HCT116 (cell line): Measurements from ENCODE around the gene MAP4K2. TPM values are rescaled to one million over a fixed set of nuclear protein-coding genes. Genes with fewer than 3 reads are reported as not detected.

Source experiments
- ATAC-seq: fragments of 200-7000 bp; cut with Tn5 transposase; 2 replicates; pipeline ENCODE4 v1.9.1; 2020; ENCODE audit warnings: mild to moderate bottlenecking, moderate library complexity
- BruUV-seq: library from RNA; stranded (reverse); fragments of 400-500 nt; replicated peaks from 2 replicates; lab custom pipeline; 2021; lab: Mats Ljungman, UMichigan
- CTCF ChIA-PET: fragments of 300-600 bp; sonication (Branson Sonifier 250); formaldehyde crosslinking; loops from one replicate; lab custom pipeline; 2021; ENCODE audit warnings: antibody characterized with exemption; lab: Charles Lee
- POLR2A ChIA-PET: fragments of 300-600, 350-600 bp; sonication (Branson Sonifier 250); formaldehyde crosslinking; loops from one replicate; lab custom pipeline; 2021; ENCODE audit warnings: antibody characterized with exemption; lab: Charles Lee
- RAD21 ChIA-PET, 2 experiments: fragments of 300-600 bp; sonication (Branson Sonifier 250); formaldehyde crosslinking; loops; one replicate each; lab custom pipeline; 2023; ENCODE audit warnings: low total read pairs in 2 of 2; ENCODE audit not compliant: uncharacterized antibody in 2 of 2, unreplicated experiment in 2 of 2, low non-redundant PET in 1 of 2; lab: Charles Lee
- DNase-seq: peaks from one replicate; pipeline ENCODE4 v3.0.0-alpha.2; 2010; ENCODE audit warnings: low read depth, low spot score
- H2AFZ ChIP-seq: fragments of 200-600 bp; shearing (Covaris generic), sonication (generic); 2 replicates; pipeline ENCODE4 v1.6.1; 2017; ENCODE audit warnings: low read depth, mixed run types, mixed read lengths, antibody characterized with exemption, low read length; ENCODE audit not compliant: poor library complexity, severe bottlenecking
- H3K27ac ChIP-seq: 2 replicates; pipeline ENCODE4 v1.5.1; 2012; ENCODE audit warnings: low read depth, low read length
- H3K27me3 ChIP-seq: fragments of 200-600 bp; sonication (generic); 2 replicates; pipeline ENCODE4 v1.6.1; 2016; ENCODE audit warnings: mixed run types, low read length, mixed read lengths; ENCODE audit not compliant: insufficient read depth
- H3K36me3 ChIP-seq, 2 experiments: fragments of 200-500 bp in 1 of 2; fragments of 200-600 bp in 1 of 2; sonication (Bioruptor generic) in 1 of 2; sonication (generic) in 1 of 2; 2 replicates each; pipeline versions ENCODE4 v1.5.1 to v1.6.1; 2014 to 2016; ENCODE audit warnings: low read length in 2 of 2, inconsistent platforms in 1 of 2, mixed read lengths in 1 of 2, mixed run types in 1 of 2; ENCODE audit not compliant: insufficient read depth in 2 of 2, control insufficient read depth in 1 of 2
- H3K4me1 ChIP-seq, 2 experiments: fragments of 200-600 bp in 1 of 2; sonication (generic) in 1 of 2; 2 replicates each; pipeline versions ENCODE4 v1.5.1 to v1.6.1; 2012 to 2017; ENCODE audit warnings: low read length in 2 of 2, inconsistent platforms in 1 of 2, mild to moderate bottlenecking in 1 of 2, mixed read lengths in 1 of 2, mixed run types in 1 of 2, moderate library complexity in 1 of 2; ENCODE audit not compliant: insufficient read depth in 2 of 2, control insufficient read depth in 1 of 2
- H3K4me2 ChIP-seq: fragments of 200-600 bp; sonication (generic); 2 replicates; pipeline ENCODE4 v1.6.1; 2017; ENCODE audit warnings: mixed run types, low read length, mixed read lengths
- H3K4me3 ChIP-seq, 2 experiments: fragments of 200-600 bp in 1 of 2; sonication (generic) in 1 of 2; replicated peaks in 1 of 2; 2 replicates each; pipeline ENCODE4 v1.5.1; 2011 to 2016; ENCODE audit warnings: low read length in 2 of 2, control low read depth in 1 of 2, low read depth in 1 of 2, mild to moderate bottlenecking in 1 of 2, mixed read lengths in 1 of 2, mixed run types in 1 of 2
- H3K79me2 ChIP-seq: fragments of 200-600 bp; sonication (generic); 2 replicates; pipeline ENCODE4 v1.6.1; 2017; ENCODE audit warnings: mild to moderate bottlenecking, mixed run types, low read length, moderate library complexity, mixed read lengths; ENCODE audit not compliant: insufficient read depth
- H3K9ac ChIP-seq: fragments of 200-600 bp; sonication (generic); 2 replicates; pipeline ENCODE4 v1.6.1; 2016; ENCODE audit warnings: low read length, mixed read lengths
- H3K9me2 ChIP-seq: fragments of 200-600 bp; sonication (generic), shearing (Covaris generic); 2 replicates; pipeline ENCODE4 v1.6.1; 2017; ENCODE audit warnings: mixed run types, mild to moderate bottlenecking, moderate library complexity; ENCODE audit not compliant: insufficient read depth
- H3K9me3 ChIP-seq, 2 experiments: fragments of 200-500 bp in 1 of 2; fragments of 200-600 bp in 1 of 2; sonication (Bioruptor generic) in 1 of 2; sonication (generic) in 1 of 2; 2 replicates each; pipeline ENCODE4 v1.6.1; 2014 to 2017; ENCODE audit warnings: low read length in 2 of 2, mixed read lengths in 2 of 2, inconsistent platforms in 1 of 2, low read depth in 1 of 2, mild to moderate bottlenecking in 1 of 2, mixed run types in 1 of 2, moderate library complexity in 1 of 2; ENCODE audit not compliant: control insufficient read depth in 1 of 2, insufficient read depth in 1 of 2
- H4K20me1 ChIP-seq: fragments of 200-600 bp; sonication (generic), shearing (Covaris generic); 2 replicates; pipeline ENCODE4 v1.6.1; 2017; ENCODE audit warnings: mixed run types, mild to moderate bottlenecking, moderate library complexity; ENCODE audit not compliant: insufficient read depth
- CBX3 ChIP-seq: IDR thresholded peaks from 2 replicates; pipeline ENCODE4 v1.6.1; 2012; ENCODE audit warnings: low read depth
- CEBPB ChIP-seq: IDR thresholded peaks from 2 replicates; pipeline ENCODE4 v1.6.1; 2012; ENCODE audit warnings: low read depth
- EGR1 ChIP-seq: IDR thresholded peaks from 2 replicates; pipeline ENCODE4 v1.6.1; 2012; ENCODE audit warnings: low read depth
- ELF1 ChIP-seq: IDR thresholded peaks from 2 replicates; pipeline ENCODE4 v1.6.1; 2012; ENCODE audit warnings: low read depth, borderline replicate concordance
- EZH2 ChIP-seq: fragments of 200-600 bp; sonication (generic); IDR thresholded peaks from 2 replicates; pipeline ENCODE4 v1.6.1; 2017; ENCODE audit warnings: antibody characterized with exemption, mixed run types
- EZH2phosphoT487 ChIP-seq: fragments of 200-600 bp; IDR thresholded peaks from 2 replicates; pipeline ENCODE4 v1.6.1; 2018; ENCODE audit warnings: antibody characterized with exemption, borderline replicate concordance
- FOSL1 ChIP-seq: IDR thresholded peaks from 2 replicates; pipeline ENCODE4 v1.6.1; 2012; ENCODE audit warnings: low read depth
- JUND ChIP-seq: IDR thresholded peaks from 2 replicates; pipeline ENCODE4 v1.6.1; 2012
- MAX ChIP-seq: IDR thresholded peaks from 2 replicates; pipeline ENCODE4 v1.6.1; 2012
- POLR2A ChIP-seq: IDR thresholded peaks from 2 replicates; pipeline ENCODE4 v1.7.0; 2011; ENCODE audit warnings: borderline replicate concordance; ENCODE audit not compliant: insufficient read depth, insufficient read length; ENCODE audit errors: extremely low read depth
- POLR2AphosphoS5 ChIP-seq: IDR thresholded peaks from 2 replicates; pipeline ENCODE4 v1.6.1; 2011; ENCODE audit warnings: mild to moderate bottlenecking, low read depth, low read length, moderate library complexity
- RAD21 ChIP-seq: IDR thresholded peaks from 2 replicates; pipeline ENCODE4 v1.6.1; 2012; ENCODE audit warnings: low read depth, mild to moderate bottlenecking
- SIN3A ChIP-seq: IDR thresholded peaks from 2 replicates; pipeline ENCODE4 v1.6.1; 2012; ENCODE audit warnings: low read depth
- SP1 ChIP-seq: IDR thresholded peaks from 2 replicates; pipeline ENCODE4 v1.6.1; 2012; ENCODE audit warnings: low read depth
- TCF7L2 ChIP-seq: IDR thresholded peaks from 2 replicates; pipeline ENCODE4 v1.7.0; 2011; ENCODE audit warnings: borderline replicate concordance, inconsistent platforms; ENCODE audit not compliant: insufficient read depth, insufficient read length; ENCODE audit errors: extremely low read depth
- YY1 ChIP-seq: IDR thresholded peaks from 2 replicates; pipeline ENCODE4 v1.6.1; 2011; ENCODE audit warnings: low read length, low read depth, moderate library complexity, mild to moderate bottlenecking; ENCODE audit not compliant: insufficient replicate concordance; ENCODE audit errors: extremely low read depth
- ZFX ChIP-seq: fragments of 450-650 bp; IDR thresholded peaks from 2 replicates; pipeline ENCODE4 v1.6.1; 2017
- intact Hi-C: fragments of 100-400 bp; cut with micrococcal nuclease; formaldehyde crosslinking; loops from 2 replicates; pipeline ENCODE4 v1.10.0; 2022
- total RNA-seq: library from RNA; stranded (reverse); gene quantifications from one replicate; pipeline ENCODE4 v1.2.1, GENCODE V29; 2021; ENCODE audit not compliant: unreplicated experiment
- TF ChIP-seq, protein P1 (sequence below), 3 experiments: fragments of 200-600 bp in 1 of 3; sonication (generic) in 1 of 3; IDR thresholded peaks in 2 of 3; conservative IDR thresholded peaks in 1 of 3; 2 replicates each; pipeline ENCODE4 v1.5.1; 2012 to 2017; ENCODE audit warnings: low read depth in 2 of 3, low read length in 2 of 3, antibody characterized with exemption in 1 of 3, borderline replicate concordance in 1 of 3, control low read depth in 1 of 3, mild to moderate bottlenecking in 1 of 3, mixed read lengths in 1 of 3, mixed run types in 1 of 3, moderate library complexity in 1 of 3; ENCODE audit not compliant: insufficient read depth in 1 of 3

Gene MAP4K2
- total RNA-seq, 1 experiment from 2014 or later, result 44.2 TPM

GRCh38 chr11:64839335-64839734 is 36.3 kb upstream of the MAP4K2 start:
- H3K4me1 ChIP-seq, result peaks cover 27 to 43% of the 10 kb centered on the region in 2 experiments
- CTCF ChIA-PET, result no interaction called here
- no peak overlapping the region for H3K27ac ChIP-seq
- H3K4me2 ChIP-seq, result no peak overlapping the region
- H3K9me3 ChIP-seq, result no peaks in the 10 kb centered on the region
- H2AFZ ChIP-seq, result no peak overlapping the region
- H3K4me3 ChIP-seq, result no peak overlapping the region
- BruUV-seq, result no TSS peak
- POLR2A ChIA-PET, result no interaction called here
- DNase-seq, result no peak
- ATAC-seq, result no peak
- H3K27me3 ChIP-seq, result no peaks in the 10 kb centered on the region
- no peaks in the 10 kb centered on the region for H3K9me2 ChIP-seq
- H3K79me2 ChIP-seq, result peaks cover 22% of the 10 kb centered on the region
- no peaks in the 10 kb centered on the region for H4K20me1 ChIP-seq
- H3K9ac ChIP-seq, result no peak overlapping the region
- RAD21 ChIA-PET, result no interaction called here
- no peak for TF ChIP-seq SP1
- no peak for TF ChIP-seq FOSL1
- no peak for TF ChIP-seq POLR2A
- TF ChIP-seq EZH2, result no peak
- TF ChIP-seq, protein P1, sequence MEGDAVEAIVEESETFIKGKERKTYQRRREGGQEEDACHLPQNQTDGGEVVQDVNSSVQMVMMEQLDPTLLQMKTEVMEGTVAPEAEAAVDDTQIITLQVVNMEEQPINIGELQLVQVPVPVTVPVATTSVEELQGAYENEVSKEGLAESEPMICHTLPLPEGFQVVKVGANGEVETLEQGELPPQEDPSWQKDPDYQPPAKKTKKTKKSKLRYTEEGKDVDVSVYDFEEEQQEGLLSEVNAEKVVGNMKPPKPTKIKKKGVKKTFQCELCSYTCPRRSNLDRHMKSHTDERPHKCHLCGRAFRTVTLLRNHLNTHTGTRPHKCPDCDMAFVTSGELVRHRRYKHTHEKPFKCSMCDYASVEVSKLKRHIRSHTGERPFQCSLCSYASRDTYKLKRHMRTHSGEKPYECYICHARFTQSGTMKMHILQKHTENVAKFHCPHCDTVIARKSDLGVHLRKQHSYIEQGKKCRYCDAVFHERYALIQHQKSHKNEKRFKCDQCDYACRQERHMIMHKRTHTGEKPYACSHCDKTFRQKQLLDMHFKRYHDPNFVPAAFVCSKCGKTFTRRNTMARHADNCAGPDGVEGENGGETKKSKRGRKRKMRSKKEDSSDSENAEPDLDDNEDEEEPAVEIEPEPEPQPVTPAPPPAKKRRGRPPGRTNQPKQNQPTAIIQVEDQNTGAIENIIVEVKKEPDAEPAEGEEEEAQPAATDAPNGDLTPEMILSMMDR (IDR thresholded peaks at IDR 0.05 in 2 of 3, conservative IDR thresholded peaks at IDR 0.05 in 1 of 3; ENCODE audit: borderline replicate concordance in 1 of 3, insufficient read depth in 1 of 3, low read depth in 2 of 3, low read length in 2 of 3), result no peak
- no peak for TF ChIP-seq POLR2AphosphoS5
- TF ChIP-seq YY1, result no peak
- no peak for TF ChIP-seq JUND
- no peak for TF ChIP-seq EGR1
- no peak for TF ChIP-seq CBX3
- no peak for TF ChIP-seq MAX
- TF ChIP-seq RAD21, result no peak
- no peak for TF ChIP-seq TCF7L2
- TF ChIP-seq ZFX, result no peak
- no peak for TF ChIP-seq ELF1
- no peak for TF ChIP-seq CEBPB
- TF ChIP-seq EZH2phosphoT487, result no peak
- TF ChIP-seq SIN3A, result no peak
- TF ChIP-seq, all 23 proteins: peak for 0
- peaks cover 6 to 8% of the 10 kb centered on the region in 2 experiments; a peak in 3 of 4 replicates for H3K36me3 ChIP-seq
- intact Hi-C loops, result no loop called here
